CD14-positive monocyte (primary cell): ENCODE data around the gene POU2F1. TPM values are rescaled to one million over a fixed set of nuclear protein-coding genes. Genes with fewer than 3 reads are reported as not detected.

Experiments
- DNase-seq, 3 donors: peaks; one replicate each; pipeline ENCODE4 v3.0.0-alpha.2; 2011 to 2022
- H2AFZ ChIP-seq: 2 replicates; pipeline ENCODE4 v1.6.0; 2012; ENCODE audit warnings: mild to moderate bottlenecking, low read depth, low read length, inconsistent platforms; ENCODE audit not compliant: insufficient read depth, poor library complexity, severe bottlenecking
- H3K27ac ChIP-seq, 2 donors: 1 replicate in 1 of 2; 2 replicates in 1 of 2; pipeline ENCODE4 v1.5.1; 2012 to 2013; ENCODE audit warnings: low read length in 2 of 2, control low read depth in 1 of 2, inconsistent platforms in 1 of 2, low read depth in 1 of 2, mild to moderate bottlenecking in 1 of 2
- H3K27me3 ChIP-seq, 2 donors: one replicate each; pipeline versions ENCODE4 v1.6.0 to v1.6.1; 2011 to 2013; ENCODE audit warnings: low read length in 2 of 2; ENCODE audit not compliant: control insufficient read depth in 2 of 2, insufficient read depth in 2 of 2
- H3K36me3 ChIP-seq, 2 donors: replicated peaks in 1 of 2; 1 replicate in 1 of 2; 2 replicates in 1 of 2; pipeline versions ENCODE4 v1.5.1 to v1.6.1; 2012 to 2013; ENCODE audit warnings: low read length in 2 of 2, control low read depth in 1 of 2, inconsistent platforms in 1 of 2, mild to moderate bottlenecking in 1 of 2; ENCODE audit not compliant: insufficient read depth in 2 of 2, control insufficient read depth in 1 of 2
- H3K4me1 ChIP-seq, 2 donors: 1 replicate in 1 of 2; 2 replicates in 1 of 2; pipeline versions ENCODE4 v1.5.1 to v1.6.1; 2012 to 2013; ENCODE audit warnings: low read length in 2 of 2, control low read depth in 1 of 2, inconsistent platforms in 1 of 2, mild to moderate bottlenecking in 1 of 2, moderate library complexity in 1 of 2; ENCODE audit not compliant: insufficient read depth in 2 of 2, control insufficient read depth in 1 of 2
- H3K4me2 ChIP-seq: replicated peaks from 2 replicates; pipeline ENCODE3; 2012; ENCODE audit warnings: low read length, moderate library complexity, mild to moderate bottlenecking; ENCODE audit not compliant: poor library complexity, severe bottlenecking; ENCODE audit errors: extremely low read depth
- H3K4me3 ChIP-seq, 3 experiments: fragments of 200-600 bp in 1 of 3; sonication (generic) in 1 of 3; replicated peaks in 1 of 3; 1 replicate in 2 of 3; 2 replicates in 1 of 3; pipeline ENCODE4 v1.5.1; 2011 to 2013; ENCODE audit warnings: low read length in 3 of 3, mild to moderate bottlenecking in 3 of 3, control low read depth in 2 of 3, low read depth in 2 of 3, inconsistent platforms in 1 of 3, moderate library complexity in 1 of 3
- H3K79me2 ChIP-seq: 2 replicates; pipeline ENCODE4 v1.6.0; 2012; ENCODE audit warnings: mild to moderate bottlenecking, control low read depth, inconsistent platforms, low read length, moderate library complexity; ENCODE audit not compliant: insufficient read depth
- H3K9ac ChIP-seq: 2 replicates; pipeline ENCODE4 v1.6.0; 2017; ENCODE audit warnings: low read length, mild to moderate bottlenecking; ENCODE audit not compliant: insufficient read depth, poor library complexity, severe bottlenecking
- H3K9me3 ChIP-seq, 2 donors: replicated peaks in 1 of 2; 1 replicate in 1 of 2; 2 replicates in 1 of 2; pipeline versions ENCODE4 v1.5.1 to v1.6.1; 2012 to 2013; ENCODE audit warnings: low read length in 2 of 2, control low read depth in 1 of 2; ENCODE audit not compliant: control insufficient read depth in 1 of 2, insufficient read depth in 1 of 2
- H4K20me1 ChIP-seq: 2 replicates; pipeline ENCODE4 v1.6.0; 2012; ENCODE audit warnings: mild to moderate bottlenecking, low read length, control low read depth, moderate library complexity; ENCODE audit not compliant: insufficient read depth
- H3K27ac Mint-ChIP-seq, 7 donors: one replicate each; pipeline ENCODE4 v1.8.0; 2020; ENCODE audit warnings: mild to moderate bottlenecking in 7 of 7, mixed read lengths in 7 of 7, moderate library complexity in 6 of 7, inconsistent platforms in 2 of 7
- H3K27me3 Mint-ChIP-seq, 3 donors: one replicate each; pipeline ENCODE4 v1.8.0; 2021 to 2022; ENCODE audit warnings: low read depth in 3 of 3, mild to moderate bottlenecking in 3 of 3, mixed read lengths in 3 of 3, moderate library complexity in 3 of 3, inconsistent platforms in 1 of 3
- H3K36me3 Mint-ChIP-seq, 2 donors: one replicate each; pipeline ENCODE4 v1.8.0; 2020; ENCODE audit warnings: mixed read lengths in 2 of 2, inconsistent platforms in 1 of 2, mild to moderate bottlenecking in 1 of 2
- H3K4me1 Mint-ChIP-seq: one replicate; pipeline ENCODE4 v1.8.0; 2020; ENCODE audit warnings: mild to moderate bottlenecking, mixed read lengths
- H3K4me3 Mint-ChIP-seq, 2 donors: one replicate each; pipeline ENCODE4 v1.8.0; 2020; ENCODE audit warnings: mild to moderate bottlenecking in 2 of 2, mixed read lengths in 2 of 2, moderate library complexity in 1 of 2
- H3K9me3 Mint-ChIP-seq, 7 donors: one replicate each; pipeline ENCODE4 v1.8.0; 2020 to 2022; ENCODE audit warnings: mixed read lengths in 7 of 7, mild to moderate bottlenecking in 6 of 7, moderate library complexity in 6 of 7, inconsistent platforms in 2 of 7
- whole genome bisulfite sequencing: methylation state at CpG from one replicate; pipeline ENCODE4 v1.1.5; 2013; ENCODE audit warnings: missing lambda C conversion rate; ENCODE audit not compliant: insufficient coverage; 5-methylcytosine and 5-hydroxymethylcytosine counted together
- intact Hi-C, 2 donors: fragments of 100-400 bp; cut with micrococcal nuclease; formaldehyde crosslinking; loops; one replicate each; pipeline versions ENCODE4 v1.15.0 to v1.15.1; 2023
- polyA plus RNA-seq, 3 donors: library from polyadenylated mRNA; depleted of rRNA in 1 of 3; unstranded in 2 of 3; stranded (reverse) in 1 of 3; fragments of 300-500 nt in 2 of 3; fragments of >200 nt in 1 of 3; fragmentation: Illumina TruSeq in 2 of 3; gene quantifications; 1 replicate in 2 of 3; 2 replicates in 1 of 3; pipeline ENCODE4 v1.2.3, GENCODE V29; 2012 to 2021
- TF ChIP-seq, protein P1 (sequence below): fragments of 200-600 bp; IDR thresholded peaks from one replicate; pipeline ENCODE4 v1.8.0; 2022; ENCODE audit warnings: antibody characterized with exemption, mild to moderate bottlenecking

The POU2F1 gene
- polyA plus RNA-seq, 3 donors: 2.3 to 4.2 (median 3.9) TPM

DNA sequence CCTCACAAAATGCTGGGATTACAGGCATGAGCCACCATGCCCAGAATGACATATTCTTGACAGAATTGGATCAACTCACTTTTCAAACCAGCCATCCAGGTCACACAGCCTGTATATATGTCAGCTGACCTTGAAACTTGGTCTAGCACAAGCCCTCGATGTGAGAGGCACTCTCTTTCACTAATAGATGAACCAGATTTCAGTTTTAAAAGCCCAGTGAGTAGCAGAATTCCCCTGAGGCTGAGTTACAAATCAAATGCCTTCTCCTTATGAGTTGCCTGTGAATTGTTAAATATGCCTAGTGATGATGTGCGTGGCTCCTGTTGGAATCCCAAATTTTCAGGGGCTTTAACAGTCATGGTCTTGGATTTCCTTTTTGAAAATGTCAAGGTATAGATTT is 208.9 kb downstream of the POU2F1 start:
- Mint-ChIP-seq H3K27ac (no peak overlapping the region), H3K27me3 (peaks cover 1 to 6% (median 1%) of the 10 kb centered on the region in 3 donors), H3K9me3 (no peaks in the 10 kb centered on the region), H3K4me1 (peaks cover 7% of the 10 kb centered on the region), H3K36me3 (peaks cover 0 to 15% of the 10 kb centered on the region in 2 donors), H3K4me3 (no peak overlapping the region)
- H3K4me2 ChIP-seq: no peak overlapping the region
- H3K36me3 ChIP-seq: peaks cover 0 to under 1% of the 10 kb centered on the region in 2 donors
- H3K4me3 ChIP-seq: no peak overlapping the region
- no peak overlapping the region for H3K9ac ChIP-seq
- no peaks in the 10 kb centered on the region for H4K20me1 ChIP-seq
- DNase-seq: no peak
- no CpG with 5 or more reads among the region's 2 CpGs for WGBS
- no peaks in the 10 kb centered on the region for H3K4me1 ChIP-seq
- TF ChIP-seq, protein P1, sequence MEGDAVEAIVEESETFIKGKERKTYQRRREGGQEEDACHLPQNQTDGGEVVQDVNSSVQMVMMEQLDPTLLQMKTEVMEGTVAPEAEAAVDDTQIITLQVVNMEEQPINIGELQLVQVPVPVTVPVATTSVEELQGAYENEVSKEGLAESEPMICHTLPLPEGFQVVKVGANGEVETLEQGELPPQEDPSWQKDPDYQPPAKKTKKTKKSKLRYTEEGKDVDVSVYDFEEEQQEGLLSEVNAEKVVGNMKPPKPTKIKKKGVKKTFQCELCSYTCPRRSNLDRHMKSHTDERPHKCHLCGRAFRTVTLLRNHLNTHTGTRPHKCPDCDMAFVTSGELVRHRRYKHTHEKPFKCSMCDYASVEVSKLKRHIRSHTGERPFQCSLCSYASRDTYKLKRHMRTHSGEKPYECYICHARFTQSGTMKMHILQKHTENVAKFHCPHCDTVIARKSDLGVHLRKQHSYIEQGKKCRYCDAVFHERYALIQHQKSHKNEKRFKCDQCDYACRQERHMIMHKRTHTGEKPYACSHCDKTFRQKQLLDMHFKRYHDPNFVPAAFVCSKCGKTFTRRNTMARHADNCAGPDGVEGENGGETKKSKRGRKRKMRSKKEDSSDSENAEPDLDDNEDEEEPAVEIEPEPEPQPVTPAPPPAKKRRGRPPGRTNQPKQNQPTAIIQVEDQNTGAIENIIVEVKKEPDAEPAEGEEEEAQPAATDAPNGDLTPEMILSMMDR: no peak
- H3K79me2 ChIP-seq: no peaks in the 10 kb centered on the region
- no peaks in the 10 kb centered on the region for H3K9me3 ChIP-seq
- no peaks in the 10 kb centered on the region for H3K27me3 ChIP-seq
- H3K27ac ChIP-seq: no peak overlapping the region
- intact Hi-C loops: no loop called here
- H2AFZ ChIP-seq: no peak overlapping the region

DNA sequence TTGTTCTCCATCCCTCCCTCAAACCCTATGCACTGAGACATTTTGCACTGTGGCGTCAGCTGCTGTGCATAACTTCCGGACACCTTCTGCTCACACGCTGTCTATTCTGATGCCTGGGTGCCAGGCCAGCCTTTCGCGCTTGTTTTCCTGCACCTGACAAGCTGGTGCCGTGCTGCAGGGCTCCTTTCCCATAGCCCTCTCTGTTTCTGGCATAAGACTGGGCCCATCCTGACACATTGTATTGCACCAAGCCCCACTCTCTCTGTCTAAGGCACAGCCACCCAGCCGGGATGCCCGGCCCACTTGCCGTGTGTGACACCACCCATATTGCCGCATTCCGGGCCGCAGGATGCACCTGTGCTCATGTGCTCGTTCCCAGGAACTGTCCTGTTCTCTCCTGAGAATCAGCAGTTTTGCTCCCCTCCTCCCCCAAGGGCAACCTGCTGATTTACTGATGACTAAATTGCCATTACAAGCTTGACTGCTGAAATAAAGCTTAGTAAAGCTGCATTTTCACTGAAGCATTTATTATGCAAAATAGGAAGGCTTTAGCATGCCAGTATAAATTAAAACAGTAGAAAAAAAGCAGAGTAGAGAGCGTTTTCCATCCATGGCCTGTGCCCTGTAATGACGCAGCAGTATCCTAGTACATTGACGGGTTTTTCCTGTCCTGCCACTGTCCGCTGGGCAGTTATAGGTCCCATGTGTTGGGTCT is 209.6 kb downstream of the POU2F1 start:
- Mint-ChIP-seq H3K9me3 (no peaks in the 10 kb centered on the region), H3K27me3 (peaks cover 1 to 6% (median 2%) of the 10 kb centered on the region in 3 donors), H3K4me3 (no peak overlapping the region), H3K27ac (peak overlapping the region in 1 of 7 donors; percentile 60), H3K36me3 (peaks cover 0 to 15% of the 10 kb centered on the region in 2 donors), H3K4me1 (peaks cover 7% of the 10 kb centered on the region)
- no peak overlapping the region for H2AFZ ChIP-seq
- H3K9ac ChIP-seq: no peak overlapping the region
- H3K27me3 ChIP-seq: no peaks in the 10 kb centered on the region
- intact Hi-C loops: no loop called here
- TF ChIP-seq, protein P1: no peak
- H3K4me3 ChIP-seq: no peak overlapping the region
- no peaks in the 10 kb centered on the region for H3K79me2 ChIP-seq
- H3K36me3 ChIP-seq: no peaks in the 10 kb centered on the region
- no peaks in the 10 kb centered on the region for H3K4me1 ChIP-seq
- no peak overlapping the region for H3K4me2 ChIP-seq
- H4K20me1 ChIP-seq: no peaks in the 10 kb centered on the region
- no peak overlapping the region for H3K27ac ChIP-seq
- 96% methylated on average over 16 of the region's 17 CpGs for whole genome bisulfite sequencing
- no peak for DNase-seq
- no peaks in the 10 kb centered on the region for H3K9me3 ChIP-seq
